ENCODE data around the gene KDM2A. TPM values are rescaled to one million over a fixed set of nuclear protein-coding genes. Genes with fewer than 3 reads are reported as not detected.

The KDM2A gene
- total and polyA plus RNA-seq, 2 donors from 2014 or later = 16.2 to 82.6 TPM

- DNase-seq (no peak), FAIRE-seq (no peak)
- Histone ChIP-seq H3K9me3 (ENCODE audit: control insufficient read depth in 2 of 3, insufficient read depth in 1 of 3, low read length in 3 of 3) (no peaks in the 10 kb centered on the region), H3K4me3 (ENCODE audit: low read length in 3 of 3) (no peak overlapping the region), H3K27me3 (ENCODE audit: control insufficient read depth, insufficient read depth, low read length) (no peaks in the 10 kb centered on the region), H3K9ac (ENCODE audit: low read length in 3 of 3) (no peak overlapping the region), H3K36me3 (ENCODE audit: control insufficient read depth in 2 of 3, insufficient read depth in 3 of 3, low read length in 3 of 3) (peaks cover 0 to 16% (median 3%) of the 10 kb centered on the region in 3 donors), H3K4me1 (ENCODE audit: control insufficient read depth in 2 of 3, insufficient read depth in 2 of 3, low read depth in 1 of 3, low read length in 3 of 3) (no peaks in the 10 kb centered on the region), H3K27ac (ENCODE audit: low read depth in 2 of 2, low read length in 2 of 2) (no peak overlapping the region)
- TF ChIP-seq, protein P1, sequence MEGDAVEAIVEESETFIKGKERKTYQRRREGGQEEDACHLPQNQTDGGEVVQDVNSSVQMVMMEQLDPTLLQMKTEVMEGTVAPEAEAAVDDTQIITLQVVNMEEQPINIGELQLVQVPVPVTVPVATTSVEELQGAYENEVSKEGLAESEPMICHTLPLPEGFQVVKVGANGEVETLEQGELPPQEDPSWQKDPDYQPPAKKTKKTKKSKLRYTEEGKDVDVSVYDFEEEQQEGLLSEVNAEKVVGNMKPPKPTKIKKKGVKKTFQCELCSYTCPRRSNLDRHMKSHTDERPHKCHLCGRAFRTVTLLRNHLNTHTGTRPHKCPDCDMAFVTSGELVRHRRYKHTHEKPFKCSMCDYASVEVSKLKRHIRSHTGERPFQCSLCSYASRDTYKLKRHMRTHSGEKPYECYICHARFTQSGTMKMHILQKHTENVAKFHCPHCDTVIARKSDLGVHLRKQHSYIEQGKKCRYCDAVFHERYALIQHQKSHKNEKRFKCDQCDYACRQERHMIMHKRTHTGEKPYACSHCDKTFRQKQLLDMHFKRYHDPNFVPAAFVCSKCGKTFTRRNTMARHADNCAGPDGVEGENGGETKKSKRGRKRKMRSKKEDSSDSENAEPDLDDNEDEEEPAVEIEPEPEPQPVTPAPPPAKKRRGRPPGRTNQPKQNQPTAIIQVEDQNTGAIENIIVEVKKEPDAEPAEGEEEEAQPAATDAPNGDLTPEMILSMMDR (IDR thresholded peaks at IDR 0.05; ENCODE audit: borderline replicate concordance, extremely low read depth, insufficient read depth) = no peak
- intact Hi-C loops (cut with DNase I) = no loop called here
Observed at GRCh38 chr11:67177399-67178281, 58.6 kb downstream of the KDM2A start.

DNA sequence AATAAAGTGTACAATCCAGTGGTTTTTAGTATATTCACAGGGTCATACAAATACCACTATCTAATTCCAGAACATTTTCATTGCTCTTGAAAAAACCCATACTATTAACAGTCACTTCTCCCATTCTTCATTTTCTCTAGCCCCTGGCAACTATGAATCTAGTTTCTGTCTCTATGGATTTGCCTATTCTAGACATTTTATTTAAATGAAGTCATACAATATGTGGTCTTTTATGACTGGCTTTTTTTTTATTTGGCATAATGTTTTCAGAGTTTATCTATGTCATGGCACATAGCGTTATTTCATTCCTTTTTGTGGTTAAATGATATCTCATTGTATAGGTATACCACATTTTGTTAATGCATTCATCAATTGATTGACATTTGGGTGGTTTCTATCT lies 59.4 kb downstream of the KDM2A start:
- Histone ChIP-seq H3K36me3 (ENCODE audit: control insufficient read depth in 2 of 3, insufficient read depth in 3 of 3, low read length in 3 of 3) (peaks cover 5 to 24% (median 9%) of the 10 kb centered on the region in 3 donors), H3K9me3 (ENCODE audit: control insufficient read depth in 2 of 3, insufficient read depth in 1 of 3, low read length in 3 of 3) (no peaks in the 10 kb centered on the region), H3K4me1 (ENCODE audit: control insufficient read depth in 2 of 3, insufficient read depth in 2 of 3, low read depth in 1 of 3, low read length in 3 of 3) (no peaks in the 10 kb centered on the region), H3K27me3 (ENCODE audit: control insufficient read depth, insufficient read depth, low read length) (no peaks in the 10 kb centered on the region), H3K4me3 (ENCODE audit: low read length in 3 of 3) (no peak overlapping the region), H3K9ac (ENCODE audit: low read length in 3 of 3) (no peak overlapping the region), H3K27ac (ENCODE audit: low read depth in 2 of 2, low read length in 2 of 2) (no peak overlapping the region)
- TF ChIP-seq, protein P1 (IDR thresholded peaks at IDR 0.05; ENCODE audit: borderline replicate concordance, extremely low read depth, insufficient read depth) = no peak
- FAIRE-seq (no peak), DNase-seq (no peak)
- intact Hi-C loops (cut with DNase I) = no loop called here

DNA sequence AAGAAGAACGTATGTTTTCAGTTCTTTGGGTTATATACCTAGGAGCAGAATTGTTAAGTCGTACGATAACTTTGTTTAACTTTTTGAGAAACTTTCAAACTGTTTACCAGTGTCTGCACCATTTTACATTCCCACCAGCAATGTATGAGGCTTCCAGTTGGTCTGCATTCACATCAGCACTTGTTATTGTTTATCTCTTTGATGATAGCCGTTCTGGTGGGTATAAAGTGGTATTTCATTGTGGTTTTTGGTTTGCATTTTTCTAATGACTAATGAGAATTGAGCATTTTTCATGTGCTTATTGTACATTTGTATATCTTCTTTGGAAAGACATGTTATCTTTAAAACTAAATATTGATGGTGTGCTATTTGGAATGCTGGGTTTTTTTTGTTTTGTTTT lies 59.8 kb downstream of the KDM2A start:
- Histone ChIP-seq H3K36me3 (ENCODE audit: control insufficient read depth in 2 of 3, insufficient read depth in 3 of 3, low read length in 3 of 3) (peaks cover 5 to 27% (median 11%) of the 10 kb centered on the region in 3 donors), H3K4me3 (ENCODE audit: low read length in 3 of 3) (no peak overlapping the region), H3K9ac (ENCODE audit: low read length in 3 of 3) (no peak overlapping the region), H3K27ac (ENCODE audit: low read depth in 2 of 2, low read length in 2 of 2) (no peak overlapping the region), H3K4me1 (ENCODE audit: control insufficient read depth in 2 of 3, insufficient read depth in 2 of 3, low read depth in 1 of 3, low read length in 3 of 3) (no peaks in the 10 kb centered on the region), H3K27me3 (ENCODE audit: control insufficient read depth, insufficient read depth, low read length) (no peaks in the 10 kb centered on the region), H3K9me3 (ENCODE audit: control insufficient read depth in 2 of 3, insufficient read depth in 1 of 3, low read length in 3 of 3) (no peaks in the 10 kb centered on the region)
- intact Hi-C loops (cut with DNase I) = no loop called here
- no peak for FAIRE-seq
- DNase-seq = no peak
- TF ChIP-seq, protein P1 (IDR thresholded peaks at IDR 0.05; ENCODE audit: borderline replicate concordance, extremely low read depth, insufficient read depth) = no peak
